Activated CD4-positive, alpha-beta T cell treated with anti-CD3 and anti-CD28 coated beads, Interleukin-2, Interleukin-4, amounts not matched to agents 100 ng/mL and 50 ng/mL, durations not matched to agents 16 hours and 8 hours (primary cell): ENCODE results near the gene ABHD5.

Source experiments
- DNase-seq: peaks from one replicate; pipeline ENCODE4 v3.0.0-alpha.2; 2020; ENCODE audit warnings: low spot score

ABHD5 gene

GRCh38 chr3:43723121-43723734 is 32.5 kb downstream of the ABHD5 start:
- no peak for DNase-seq

- no peak for DNase-seq
Observed at GRCh38 chr3:43726521-43726920, 35.8 kb downstream of the ABHD5 start.

DNA sequence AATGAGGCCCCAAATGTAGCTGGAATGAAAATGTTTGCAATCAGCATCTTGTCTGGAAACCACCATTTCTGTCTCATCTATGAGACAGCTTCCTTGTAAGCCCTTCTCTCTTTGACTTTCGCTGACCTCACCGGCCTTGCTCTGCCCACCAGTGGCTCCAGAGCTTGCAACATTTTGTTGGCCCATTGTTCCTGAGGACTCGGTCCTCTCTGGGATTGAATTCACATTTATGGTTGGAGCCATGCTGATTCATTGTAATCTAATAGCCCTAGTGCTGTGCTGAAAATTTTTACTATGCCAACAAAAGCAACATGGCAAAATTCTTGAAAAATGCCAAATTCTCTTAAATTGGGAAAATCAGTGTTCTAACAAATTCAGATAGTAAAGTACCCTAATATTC is 37.2 kb downstream of the ABHD5 start:
- no peak for DNase-seq

- DNase-seq = no peak
Observed at GRCh38 chr3:43728476-43728875, 37.7 kb downstream of the ABHD5 start.

GRCh38 chr3:43728947-43729346 is 38.2 kb downstream of the ABHD5 start:
- DNase-seq = no peak

DNA sequence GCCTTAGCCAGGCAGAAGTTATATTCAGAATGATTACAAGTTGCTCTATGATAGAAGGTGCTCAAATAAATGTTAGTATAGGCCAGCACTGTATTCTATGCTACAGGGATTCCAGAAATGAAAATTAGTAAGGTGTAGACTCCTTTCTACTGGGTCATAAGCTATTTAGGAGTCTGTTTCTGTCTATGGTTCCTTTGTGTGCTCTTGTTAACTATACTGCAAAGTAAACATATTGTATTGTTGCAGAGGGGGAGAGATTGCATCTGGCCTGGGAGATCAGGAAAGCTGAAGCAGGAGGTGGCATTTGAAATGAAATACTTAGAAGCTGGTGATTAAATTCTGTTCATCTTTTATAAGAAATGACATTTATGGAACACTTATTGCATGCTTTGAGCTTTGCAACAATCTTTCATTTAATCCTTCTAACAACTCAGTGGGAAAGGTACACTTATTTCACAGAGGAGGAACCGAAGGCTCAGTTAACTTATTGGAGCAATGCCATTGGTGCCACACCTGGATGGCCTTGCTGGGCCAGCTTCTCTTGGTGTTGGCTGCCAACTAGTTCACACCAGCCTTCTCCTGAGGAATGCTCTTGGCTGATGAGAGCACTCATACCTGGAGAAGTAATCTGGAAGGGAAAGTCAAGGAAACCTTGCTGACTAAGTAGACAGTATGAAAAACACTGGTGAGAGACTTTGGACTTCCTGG is 39.1 kb downstream of the ABHD5 start:
- no peak for DNase-seq

DNA sequence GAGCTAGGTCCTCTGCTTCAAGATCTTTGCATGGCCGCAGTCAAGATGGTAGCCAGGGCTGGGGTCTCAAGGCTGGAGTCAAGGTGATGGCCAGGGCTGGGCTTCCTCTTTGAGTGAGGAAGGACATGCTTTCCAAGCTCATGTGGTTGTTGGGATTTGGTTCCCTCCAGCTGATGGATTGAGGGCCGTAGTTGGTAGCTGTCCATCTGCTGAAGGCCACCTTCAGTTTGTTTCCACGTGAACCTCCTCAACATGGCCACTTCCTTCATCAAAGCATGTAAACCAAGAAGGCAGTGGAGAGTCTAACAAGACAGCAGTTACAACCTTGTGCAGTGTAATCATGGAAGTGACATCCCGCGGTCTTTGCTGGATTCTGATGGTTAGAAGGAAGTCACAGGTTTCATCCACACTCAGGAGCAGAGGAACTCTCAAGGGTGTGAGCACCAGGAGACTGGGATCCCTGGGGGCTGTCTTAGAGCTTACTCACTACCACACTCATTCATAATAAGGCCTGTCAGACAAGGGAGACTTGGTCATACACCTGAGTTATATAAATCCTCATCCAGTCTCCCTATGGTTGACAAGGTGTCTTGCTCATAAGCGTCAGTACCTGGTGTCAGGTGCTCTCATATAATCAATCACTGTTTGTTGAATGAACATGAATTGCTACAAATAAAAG is 42.1 kb downstream of the ABHD5 start:
- no peak for DNase-seq

DNA sequence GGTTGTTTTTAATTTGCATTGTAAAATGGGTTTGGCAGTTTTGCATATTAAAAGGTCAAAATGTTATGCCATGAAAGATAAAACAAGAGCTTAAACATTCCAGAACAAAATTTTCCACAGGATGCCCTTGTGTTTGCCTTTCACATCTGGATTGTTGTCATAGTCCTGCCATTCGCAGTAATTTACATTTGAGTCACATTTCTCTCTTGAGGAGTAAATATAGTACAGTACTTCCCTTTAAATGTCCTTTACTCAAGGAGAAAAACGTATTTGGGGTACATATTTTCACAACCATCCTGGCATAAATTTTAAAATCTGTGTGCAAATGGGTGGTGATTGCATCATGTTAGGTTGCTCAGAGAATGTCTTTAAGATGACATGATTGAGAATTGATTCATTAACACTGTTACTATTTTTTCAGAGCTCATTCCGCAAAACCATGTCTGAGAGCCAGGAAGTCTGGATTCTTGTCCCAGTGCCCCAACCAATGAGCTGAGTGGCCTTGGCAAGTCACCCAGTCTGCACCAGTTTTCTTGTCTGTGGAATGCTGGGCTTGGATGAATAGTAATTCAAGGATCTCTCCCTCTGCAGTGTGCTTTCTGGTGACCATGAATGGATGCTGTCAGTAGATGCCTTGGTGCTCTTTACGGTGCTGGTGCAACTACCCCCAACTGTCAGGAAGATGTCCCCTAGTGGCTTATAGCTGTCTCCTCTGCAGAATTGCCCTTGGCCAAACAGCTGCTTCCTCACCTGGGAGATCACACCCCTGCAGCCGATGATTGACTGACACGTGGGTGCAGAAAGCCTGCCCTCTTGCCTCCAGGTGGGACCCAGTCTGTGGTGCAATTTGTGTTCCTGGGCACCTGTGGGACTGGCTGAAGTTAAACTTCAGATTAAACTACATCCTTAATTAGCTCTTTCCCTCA is 43.0 kb downstream of the ABHD5 start:
- DNase-seq = no peak

DNA sequence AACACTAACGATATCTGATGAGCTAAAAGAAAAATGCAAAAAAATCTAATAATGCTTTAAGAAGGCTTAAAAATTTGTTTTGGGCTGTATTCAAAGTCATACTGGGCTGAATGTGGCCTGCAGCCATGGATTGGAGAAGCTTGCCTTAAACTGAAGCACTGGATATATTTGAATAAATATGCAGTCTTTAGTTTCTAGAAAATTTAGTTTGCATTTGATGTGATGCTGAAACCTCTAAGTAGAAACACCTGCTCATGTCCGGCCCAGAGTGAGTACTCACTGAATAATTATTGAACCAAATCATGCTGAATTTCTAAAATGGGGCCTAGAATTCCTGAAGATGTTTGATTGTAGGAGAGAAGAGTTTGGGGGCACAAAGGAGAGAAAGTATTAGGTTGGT is 43.9 kb downstream of the ABHD5 start:
- no peak for DNase-seq

DNA sequence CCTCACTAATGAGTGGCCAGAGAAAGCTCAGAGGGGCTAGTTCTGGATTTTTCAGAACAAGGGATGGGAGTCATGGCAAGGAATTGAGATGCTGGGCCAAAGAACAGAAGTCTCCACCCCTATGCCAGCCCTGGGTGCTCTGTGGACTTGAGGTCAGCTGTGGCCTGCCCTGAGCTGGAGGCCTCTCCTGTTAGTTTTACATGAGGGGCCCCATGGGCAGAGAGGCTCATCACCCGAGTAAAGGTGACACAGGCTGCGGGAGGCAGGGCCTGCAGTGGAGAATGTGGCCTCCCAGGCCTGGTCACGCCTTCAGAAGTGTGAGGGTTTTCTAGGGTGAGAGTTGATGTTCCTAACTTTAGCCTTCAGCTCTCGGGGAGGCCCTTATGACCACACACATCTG is 44.9 kb downstream of the ABHD5 start:
- DNase-seq = no peak

DNA sequence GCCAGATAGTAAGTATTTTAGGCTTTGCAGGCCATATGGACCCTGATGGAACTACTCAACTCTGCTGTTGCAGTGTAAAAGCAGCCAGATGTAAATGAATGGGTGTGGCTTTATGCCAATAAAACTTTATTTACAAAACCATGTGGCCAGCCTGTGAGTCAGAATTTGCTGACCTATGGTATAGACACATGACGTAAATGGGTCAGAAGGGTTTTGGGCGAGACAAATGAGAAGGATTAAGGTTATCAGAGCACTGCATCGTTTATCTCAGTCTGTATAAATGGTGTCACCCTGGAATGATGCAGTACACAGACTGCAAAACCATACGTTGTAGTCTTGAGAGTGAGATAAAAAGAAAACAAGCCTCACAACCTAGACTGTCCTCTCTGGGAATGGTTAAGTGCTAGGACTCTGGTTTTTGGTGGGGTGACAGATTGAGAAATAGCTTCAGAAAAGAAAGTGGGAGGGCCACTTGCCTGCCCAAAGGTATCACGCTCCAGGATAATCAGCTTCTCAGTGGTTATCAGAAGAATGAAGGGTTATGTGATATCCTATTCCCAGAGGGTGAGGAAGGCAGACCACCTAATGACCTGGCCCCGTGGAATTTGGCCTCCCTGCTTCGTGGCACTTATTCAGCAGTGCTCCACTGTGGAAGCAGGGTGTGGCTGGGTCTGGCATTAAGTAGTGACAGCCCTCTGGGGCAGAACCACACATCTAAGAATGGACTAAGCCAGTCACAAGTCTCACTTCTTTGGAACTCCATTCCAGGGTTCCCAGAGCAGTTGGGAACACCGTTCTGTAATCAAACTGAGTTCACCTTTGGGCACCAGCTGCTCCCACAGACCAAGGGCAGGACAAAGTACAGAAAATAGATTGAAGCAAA is 46.1 kb downstream of the ABHD5 start:
- DNase-seq = no peak

DNA sequence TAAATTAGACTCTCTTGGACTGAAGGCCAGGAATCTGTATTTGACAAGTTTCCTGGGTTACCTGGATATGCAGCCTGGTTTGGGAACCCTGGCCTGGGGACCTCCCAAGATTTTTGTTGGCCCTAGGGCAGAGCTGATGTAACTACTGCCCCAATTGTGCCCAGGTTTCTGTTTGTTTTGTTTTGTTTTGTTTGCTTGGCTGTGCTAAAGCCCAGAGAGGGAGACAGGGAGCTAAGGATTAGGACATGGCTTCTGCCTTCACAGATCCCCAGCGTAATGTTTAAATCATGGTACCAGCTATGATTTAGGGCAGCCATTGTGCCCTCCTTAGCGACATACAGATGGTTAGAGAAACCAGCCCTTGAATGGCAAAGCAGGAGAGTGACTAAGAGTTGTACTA is 47.6 kb downstream of the ABHD5 start:
- no peak for DNase-seq

DNA sequence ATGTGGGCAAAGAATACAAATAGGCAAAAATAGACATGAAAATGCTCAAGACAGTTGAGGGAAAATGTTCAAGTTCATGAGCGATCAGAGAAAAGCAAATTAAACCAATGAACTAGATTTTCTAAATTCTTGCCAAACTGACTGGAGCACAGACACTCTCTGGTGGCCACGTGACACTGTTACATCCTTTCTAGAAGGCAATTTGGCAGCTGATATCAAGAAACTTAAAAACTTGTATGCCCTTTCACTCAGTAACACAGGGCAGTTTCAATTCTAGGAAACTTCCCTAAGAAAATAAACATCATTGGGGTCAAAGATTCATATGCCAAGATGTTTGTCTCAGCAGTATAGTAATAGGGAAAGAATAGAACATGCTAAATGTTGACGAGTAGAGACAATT is 52.2 kb downstream of the ABHD5 start:
- no peak for DNase-seq

DNA sequence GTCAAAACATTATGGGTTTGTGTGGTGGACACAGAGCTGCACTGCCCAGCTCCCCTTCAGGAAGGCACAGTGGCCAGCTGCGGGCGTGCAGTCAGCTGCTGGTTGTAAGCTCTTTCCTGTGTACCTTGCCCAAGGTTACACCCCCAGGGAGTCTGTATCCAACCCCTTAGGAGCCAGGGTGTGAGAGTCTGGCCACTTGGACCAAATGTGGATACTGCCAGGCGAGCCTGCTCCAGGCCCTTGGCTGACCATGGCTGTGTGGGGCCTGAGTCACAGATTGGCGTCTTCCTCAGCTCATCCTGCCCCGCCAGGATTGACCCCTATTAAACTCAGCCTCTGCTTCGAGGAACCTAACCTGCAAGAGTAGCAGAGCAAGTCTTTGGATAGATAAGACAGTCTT is 56.9 kb downstream of the ABHD5 start:
- DNase-seq = no peak

GRCh38 chr3:43748179-43748578 is 57.4 kb downstream of the ABHD5 start:
- no peak for DNase-seq

- no peak for DNase-seq
Observed at GRCh38 chr3:43748645-43749044, 57.9 kb downstream of the ABHD5 start.

GRCh38 chr3:43752905-43753304 is 62.2 kb downstream of the ABHD5 start:
- no peak for DNase-seq

- no peak for DNase-seq
Observed at GRCh38 chr3:43753741-43754715, 63.3 kb downstream of the ABHD5 start.

GRCh38 chr3:43755516-43756200 is 64.9 kb downstream of the ABHD5 start:
- no peak for DNase-seq
